H1 (cell line): ENCODE results near the gene TMIGD2. TPM values are rescaled to one million over a fixed set of nuclear protein-coding genes. Genes with fewer than 3 reads are reported as not detected.
A peak's percentile ranks its signal among the peaks of the same experiment; 100 is the strongest.

ENCODE experiments used
- CTCF ChIA-PET: fragments of 300-600 bp; sonication (Branson Sonifier 250); formaldehyde crosslinking; loops from one replicate; lab custom pipeline; 2021; ENCODE audit not compliant: partially characterized antibody; lab: Charles Lee
- POLR2A ChIA-PET: fragments of 300-600 bp; sonication (Branson Sonifier 250); formaldehyde crosslinking; loops from one replicate; lab custom pipeline; 2021; ENCODE audit warnings: inconsistent platforms; ENCODE audit not compliant: partially characterized antibody; lab: Charles Lee
- DNase-seq, 2 experiments: peaks; one replicate each; pipeline versions ENCODE4 v3.0.0 to v3.0.0-alpha.2; 2010 to 2022; ENCODE audit warnings: low spot score in 2 of 2, low read depth in 1 of 2, mixed read lengths in 1 of 2
- FAIRE-seq: peaks from 2 replicates; lab custom pipeline; 2011; peaks lifted over from hg19 to GRCh38; lab: Jason Lieb, UNC
- H2AFZ ChIP-seq: 2 replicates; pipeline ENCODE4 v1.8.1; 2012; ENCODE audit warnings: low read length, inconsistent platforms
- H2AK5ac ChIP-seq: 2 replicates; pipeline ENCODE4 v1.6.1; 2013; ENCODE audit warnings: low read depth, low read length
- H2BK120ac ChIP-seq: replicated peaks from 2 replicates; pipeline ENCODE3; 2013; ENCODE audit warnings: low read depth, low read length, inconsistent platforms
- H2BK12ac ChIP-seq: 2 replicates; pipeline ENCODE4 v1.6.1; 2013; ENCODE audit warnings: low read depth, low read length
- H2BK15ac ChIP-seq: 2 replicates; pipeline ENCODE4 v1.6.1; 2013; ENCODE audit warnings: low read length
- H2BK20ac ChIP-seq: 2 replicates; pipeline ENCODE4 v1.6.1; 2013; ENCODE audit warnings: low read length
- H2BK5ac ChIP-seq: 2 replicates; pipeline ENCODE4 v1.6.1; 2013; ENCODE audit warnings: low read depth, low read length
- H3K14ac ChIP-seq: 2 replicates; pipeline ENCODE4 v1.6.1; 2013; ENCODE audit warnings: inconsistent platforms; ENCODE audit not compliant: insufficient read length
- H3K18ac ChIP-seq: 2 replicates; pipeline ENCODE4 v1.6.1; 2013; ENCODE audit warnings: low read length; ENCODE audit errors: extremely low read depth
- H3K23ac ChIP-seq: 2 replicates; pipeline ENCODE4 v1.6.1; 2013; ENCODE audit warnings: inconsistent platforms; ENCODE audit not compliant: insufficient read length
- H3K23me2 ChIP-seq: 2 replicates; pipeline ENCODE4 v1.6.1; 2013; ENCODE audit warnings: low read depth, low read length
- H3K27ac ChIP-seq: 2 replicates; pipeline ENCODE4 v1.6.1; 2011; ENCODE audit warnings: low read depth, low read length, inconsistent platforms
- H3K27me3 ChIP-seq, 4 experiments: replicated peaks in 1 of 4; 1 replicate in 1 of 4; 2 replicates in 3 of 4; pipeline versions ENCODE4 v1.6.1 to v1.8.1; 2011 to 2013; ENCODE audit warnings: low read length in 3 of 4, mild to moderate bottlenecking in 3 of 4, inconsistent platforms in 2 of 4, mixed read lengths in 2 of 4, moderate library complexity in 1 of 4; ENCODE audit not compliant: control insufficient read depth in 3 of 4, insufficient read depth in 3 of 4; ENCODE audit errors: extremely low read depth in 1 of 4
- H3K36me3 ChIP-seq, 4 experiments: 2 replicates each; pipeline versions ENCODE4 v1.6.1 to v1.8.1; 2011 to 2013; ENCODE audit warnings: mild to moderate bottlenecking in 4 of 4, low read length in 3 of 4, moderate library complexity in 2 of 4, control low read depth in 1 of 4, inconsistent platforms in 1 of 4; ENCODE audit not compliant: insufficient read depth in 4 of 4, control insufficient read depth in 2 of 4
- H3K4ac ChIP-seq: replicated peaks from 2 replicates; pipeline ENCODE3; 2013; ENCODE audit warnings: low read length, low read depth, mixed read lengths, inconsistent platforms; ENCODE audit not compliant: insufficient read length
- H3K4me1 ChIP-seq, 4 experiments: replicated peaks in 1 of 4; 1 replicate in 1 of 4; 2 replicates in 3 of 4; pipeline versions ENCODE4 v1.6.1 to v1.8.1; 2011 to 2013; ENCODE audit warnings: low read length in 3 of 4, inconsistent platforms in 2 of 4, mixed read lengths in 1 of 4; ENCODE audit not compliant: insufficient read depth in 4 of 4, control insufficient read depth in 3 of 4
- H3K4me2 ChIP-seq, 2 experiments: 2 replicates each; pipeline versions ENCODE4 v1.6.1 to v1.8.1; 2011 to 2013; ENCODE audit warnings: low read depth in 2 of 2, low read length in 2 of 2, control low read depth in 1 of 2, inconsistent platforms in 1 of 2, mild to moderate bottlenecking in 1 of 2; ENCODE audit not compliant: insufficient read depth in 1 of 2
- H3K4me3 ChIP-seq, 4 experiments: fragments of 200-600, 300-600 bp in 1 of 4; sonication (generic), shearing (Covaris generic), sonication (Bioruptor Twin) in 1 of 4; 2 replicates each; pipeline versions ENCODE4 v1.5.1 to v1.8.1; 2011 to 2016; ENCODE audit warnings: low read length in 4 of 4, low read depth in 3 of 4, control low read depth in 2 of 4, inconsistent platforms in 2 of 4, mild to moderate bottlenecking in 2 of 4, mixed read lengths in 1 of 4, moderate library complexity in 1 of 4; ENCODE audit not compliant: insufficient read depth in 2 of 4; ENCODE audit errors: extremely low read depth in 1 of 4
- H3K56ac ChIP-seq: replicated peaks from 2 replicates; pipeline ENCODE3; 2013; ENCODE audit warnings: low read depth, mild to moderate bottlenecking, mixed read lengths, low read length, inconsistent platforms; ENCODE audit not compliant: insufficient read length
- H3K79me1 ChIP-seq: 2 replicates; pipeline ENCODE4 v1.6.1; 2013; ENCODE audit warnings: low read depth, low read length, control low read depth
- H3K79me2 ChIP-seq, 2 experiments: 2 replicates each; pipeline versions ENCODE4 v1.6.1 to v1.8.1; 2012 to 2013; ENCODE audit warnings: low read length in 2 of 2, mild to moderate bottlenecking in 2 of 2, inconsistent platforms in 1 of 2; ENCODE audit not compliant: insufficient read depth in 2 of 2, control insufficient read depth in 1 of 2
- H3K9ac ChIP-seq, 4 experiments: replicated peaks in 1 of 4; 1 replicate in 1 of 4; 2 replicates in 3 of 4; pipeline versions ENCODE4 v1.6.1 to v1.8.1; 2011 to 2013; ENCODE audit warnings: low read depth in 3 of 4, low read length in 3 of 4, control low read depth in 2 of 4, mild to moderate bottlenecking in 2 of 4, moderate library complexity in 2 of 4, inconsistent platforms in 1 of 4; ENCODE audit errors: extremely low read depth in 1 of 4
- H3K9me3 ChIP-seq, 2 experiments: 2 replicates each; pipeline versions ENCODE4 v1.6.1 to v1.8.1; 2012 to 2013; ENCODE audit warnings: mild to moderate bottlenecking in 2 of 2, moderate library complexity in 2 of 2, control low read depth in 1 of 2, inconsistent platforms in 1 of 2, low read depth in 1 of 2, low read length in 1 of 2, mixed read lengths in 1 of 2; ENCODE audit not compliant: insufficient read depth in 2 of 2
- H4K20me1 ChIP-seq, 2 experiments: replicated peaks in 1 of 2; 2 replicates each; pipeline versions ENCODE3 to v1.8.1; 2011 to 2013; ENCODE audit warnings: inconsistent platforms in 2 of 2, low read length in 2 of 2, mild to moderate bottlenecking in 1 of 2; ENCODE audit not compliant: insufficient read depth in 2 of 2, control insufficient read depth in 1 of 2
- H4K5ac ChIP-seq: 2 replicates; pipeline ENCODE4 v1.6.1; 2013; ENCODE audit warnings: low read length, low read depth, mixed read lengths, inconsistent platforms; ENCODE audit not compliant: insufficient read length
- H4K8ac ChIP-seq: 2 replicates; pipeline ENCODE4 v1.8.0; 2013; ENCODE audit warnings: mild to moderate bottlenecking, moderate library complexity, low read length, inconsistent platforms; ENCODE audit not compliant: insufficient read depth; ENCODE audit errors: extremely low read depth
- H4K91ac ChIP-seq: replicated peaks from 2 replicates; pipeline ENCODE3; 2013; ENCODE audit warnings: low read length, mixed read lengths, inconsistent platforms; ENCODE audit not compliant: insufficient read length
- CBX5 ChIP-seq: fragments of 300-800, 300-1000 bp; sonication (generic); IDR thresholded peaks from 2 replicates; pipeline ENCODE4 v1.7.1; 2016; ENCODE audit warnings: antibody characterized with exemption, low read length, low read depth
- CREB1 ChIP-seq: IDR thresholded peaks from 2 replicates; pipeline ENCODE4 v1.6.1; 2012; ENCODE audit warnings: inconsistent platforms
- TCF12 ChIP-seq: IDR thresholded peaks from 2 replicates; pipeline ENCODE4 v1.6.1; 2011; ENCODE audit warnings: low read depth, mild to moderate bottlenecking, low read length
- WGBS, 2 experiments: shearing (Covaris generic) in 1 of 2; methylation state at CpG; one replicate each; pipeline versions ENCODE4 v1.1.6 to v1.1.7; 2013 to 2015; ENCODE audit warnings: low lambda C conversion rate in 2 of 2, mixed read lengths in 2 of 2, inconsistent platforms in 1 of 2, low coverage in 1 of 2, missing lambda C conversion rate in 1 of 2; ENCODE audit not compliant: insufficient replicate concordance in 2 of 2, insufficient coverage in 1 of 2, insufficient read length in 1 of 2; ENCODE audit errors: extremely low coverage in 1 of 2, missing lambda C conversion rate in 1 of 2; 5-methylcytosine and 5-hydroxymethylcytosine counted together
- polyA plus RNA-seq, 7 experiments: library from polyadenylated mRNA; depleted of rRNA in 3 of 7; stranded (reverse) in 5 of 7; unstranded in 2 of 7; fragments of >200 nt in 5 of 7; fragments of 200-250 nt in 2 of 7; gene quantifications; 1 replicate in 5 of 7; 2 replicates in 1 of 7; 4 replicates in 1 of 7; pipeline versions ENCODE4 v1.2.1 to v1.2.3, GENCODE V29; 2011 to 2013; ENCODE audit warnings: missing spikeins in 2 of 7, mixed read lengths in 2 of 7
- total RNA-seq: library from RNA; stranded (reverse); fragmentation: NEBNext Ultra II Directional; extraction: Animal tissue kit (Norgen Biotek cat#: 25700); gene quantifications from 2 replicates; pipeline ENCODE4 v1.2.1, GENCODE V29; 2021

TMIGD2 gene
- total and polyA plus RNA-seq, 2 of the 8 experiments (the other 6 are each of a cell fraction or from before 2014, with no cell fraction given): 0.39 to 0.41 TPM

GRCh38 chr19:4304538-4305256 lies 2.5 kb upstream of the TMIGD2 start, which contains the start of gene FSD1:
Gene FSD1, plus strand, starts transcription at chr19:4304598. Its CDS starts 149 bp downstream, at chr19:4304747.
- H3K79me1 ChIP-seq: peaks cover 3% of the 10 kb centered on the region; the same call in 1 of the 2 replicates
- DNase-seq (peak; percentile 39 to 95), FAIRE-seq (no peak)
- no peaks in the 10 kb centered on the region; the same call in 1 of the 2 replicates for H3K23me2 ChIP-seq
- H3K4me1 ChIP-seq: peaks cover 0 to 8% (median 0%) of the 10 kb centered on the region in 4 experiments; a peak in 3 of 7 replicates
- H4K20me1 ChIP-seq: peaks cover 0 to 2% of the 10 kb centered on the region in 2 experiments
- H3K4me3 ChIP-seq: peak within 1 kb of the TSS; percentile 14 to 58 (median 42); a peak in 6 of 8 replicates
- WGBS, 2 experiments: 1% methylated on average over 10 of the region's 63 CpGs; no CpG with 5 or more reads in 1 of the 2 experiments
- H3K27me3 ChIP-seq: no peaks in the 10 kb centered on the region
- peak within 1 kb of the TSS; percentile 80 for H4K8ac ChIP-seq
- no peak within 1 kb of the TSS for H3K14ac ChIP-seq
- peak within 1 kb of the TSS; percentile 12 for H4K91ac ChIP-seq
- H3K18ac ChIP-seq: no peak within 1 kb of the TSS
- no peak within 1 kb of the TSS for H3K4ac ChIP-seq
- ChIA-PET POLR2A (interaction anchor here (0.5 to 12.2 kb wide), 8 partner anchors 10 to 175 kb away, joined by 3 to 86 read pairs (median 3); partner anchors contain the start of gene MPND), CTCF (interaction anchor here (0.8 to 3.1 kb wide), 3 partner anchors 38 to 75 kb away, joined by 4 to 15 read pairs (median 4); partner anchors contain the start of gene EBI3)
- H3K23ac ChIP-seq: no peak within 1 kb of the TSS
- H2BK5ac ChIP-seq: no peak within 1 kb of the TSS
- H3K9ac ChIP-seq: no peak within 1 kb of the TSS
- H3K36me3 ChIP-seq: peaks cover 5 to 18% (median 10%) of the 10 kb centered on the region in 4 experiments; a peak in 7 of 8 replicates
- H4K5ac ChIP-seq: no peak within 1 kb of the TSS
- H3K9me3 ChIP-seq: no peaks in the 10 kb centered on the region
- no peak within 1 kb of the TSS for H2BK15ac ChIP-seq
- peak within 1 kb of the TSS; percentile 29 to 76; a peak in 3 of 4 replicates for H3K4me2 ChIP-seq
- H3K27ac ChIP-seq: no peak within 1 kb of the TSS
- no peak within 1 kb of the TSS; the same call in 1 of the 2 replicates for H2AFZ ChIP-seq
- H3K56ac ChIP-seq: no peak within 1 kb of the TSS
- H2AK5ac ChIP-seq: peak within 1 kb of the TSS; percentile 97; the same call in 1 of the 2 replicates
- H3K79me2 ChIP-seq: no peaks in the 10 kb centered on the region
- H2BK120ac ChIP-seq: no peak within 1 kb of the TSS
- no peak within 1 kb of the TSS for H2BK12ac ChIP-seq
- H2BK20ac ChIP-seq: 0 out of 2 replicates have a peak within 1 kb of the TSS, but pooled peaks have one; percentile 80
- TF ChIP-seq CBX5 (no peak), CREB1 (no peak), TCF12 (no peak)
